HepG2 (cell line): ENCODE measurements around the gene ANKRD2. TPM values are rescaled to one million over a fixed set of nuclear protein-coding genes. Genes with fewer than 3 reads are reported as not detected.

Experiments
- ATAC-seq: fragments of 200-7000 bp; cut with Tn5 transposase; 3 replicates; pipeline ENCODE4 v1.9.1; 2020; ENCODE audit warnings: mild to moderate bottlenecking, moderate library complexity
- BruUV-seq: library from RNA; stranded (reverse); fragments of 400-500 nt; replicated peaks from 2 replicates; lab custom pipeline; 2021; lab: Mats Ljungman, UMichigan
- CTCF ChIA-PET: fragments of 300-600 bp; formaldehyde crosslinking; extraction: SDS; loops from one replicate; lab custom pipeline; 2021; ENCODE audit warnings: low total read pairs, inconsistent platforms, low intra/inter-chr PET ratio; lab: Yijun Ruan, JAX
- POLR2A ChIA-PET: fragments of 350-600 bp; sonication (Branson Sonifier 250); formaldehyde crosslinking; loops from one replicate; lab custom pipeline; 2020; ENCODE audit warnings: antibody characterized with exemption, inconsistent platforms; lab: Yijun Ruan, JAX
- DNase-seq: peaks from one replicate; pipeline ENCODE4 v3.0.0-alpha.2; 2015; ENCODE audit warnings: low spot score
- FAIRE-seq: peaks from 3 replicates; lab custom pipeline; 2011; peaks lifted over from hg19 to GRCh38; lab: Jason Lieb, UNC
- H2AFZ ChIP-seq: one replicate; pipeline ENCODE4 v1.6.1; 2011; ENCODE audit warnings: low read length, inconsistent platforms
- H3K27ac ChIP-seq: fragments of 300-600 bp; 3 replicates; pipeline ENCODE4 v1.8.0; 2011; ENCODE audit warnings: mixed run types, mild to moderate bottlenecking, mixed read lengths, low read length, inconsistent platforms; ENCODE audit not compliant: insufficient read depth; ENCODE audit errors: extremely low read length
- H3K27me3 ChIP-seq, 2 experiments: fragments of 200-600 bp in 1 of 2; 2 replicates in 1 of 2; 3 replicates in 1 of 2; pipeline versions ENCODE4 v1.6.0 to v1.8.0; 2011; ENCODE audit warnings: low read length in 2 of 2, mild to moderate bottlenecking in 2 of 2, moderate library complexity in 2 of 2, inconsistent platforms in 1 of 2; ENCODE audit not compliant: insufficient read depth in 2 of 2, control insufficient read depth in 1 of 2
- H3K36me3 ChIP-seq, 2 experiments: fragments of 200-600 bp in 1 of 2; replicated peaks in 1 of 2; 2 replicates in 1 of 2; 3 replicates in 1 of 2; pipeline versions ENCODE4 v1.5.1 to v1.8.0; 2011; ENCODE audit warnings: low read length in 2 of 2, inconsistent platforms in 1 of 2; ENCODE audit not compliant: insufficient read depth in 2 of 2, control insufficient read depth in 1 of 2
- H3K4me1 ChIP-seq: 2 replicates; pipeline ENCODE4 v1.5.1; 2012; ENCODE audit warnings: low read length, inconsistent platforms; ENCODE audit not compliant: insufficient read depth
- H3K4me2 ChIP-seq: 2 replicates; pipeline ENCODE4 v1.6.0; 2011; ENCODE audit warnings: low read depth, low read length, inconsistent platforms
- H3K4me3 ChIP-seq, 3 experiments: fragments of 200-600 bp in 1 of 3; sonication (generic), shearing (Covaris generic) in 1 of 3; replicated peaks in 1 of 3; 2 replicates each; pipeline ENCODE4 v1.5.1; 2011 to 2016; ENCODE audit warnings: low read length in 3 of 3, inconsistent platforms in 2 of 3, low read depth in 2 of 3, mild to moderate bottlenecking in 2 of 3, control low read depth in 1 of 3, mixed read lengths in 1 of 3; ENCODE audit not compliant: insufficient read depth in 1 of 3
- H3K79me2 ChIP-seq: one replicate; pipeline ENCODE4 v1.6.1; 2011; ENCODE audit warnings: low read length, inconsistent platforms; ENCODE audit not compliant: insufficient read depth
- H3K9ac ChIP-seq: 2 replicates; pipeline ENCODE4 v1.6.0; 2011; ENCODE audit warnings: mild to moderate bottlenecking, low read depth, low read length, inconsistent platforms; ENCODE audit not compliant: insufficient read depth
- H3K9me3 ChIP-seq: 2 replicates; pipeline ENCODE4 v1.5.1; 2012; ENCODE audit warnings: mild to moderate bottlenecking, low read length
- H4K20me1 ChIP-seq: 2 replicates; pipeline ENCODE4 v1.6.0; 2011; ENCODE audit warnings: inconsistent platforms, mild to moderate bottlenecking, low read length, moderate library complexity; ENCODE audit not compliant: insufficient read depth
- ATM ChIP-seq: fragments of 450-650 bp; IDR thresholded peaks from 2 replicates; pipeline ENCODE4 v1.7.1; 2017; ENCODE audit warnings: mild to moderate bottlenecking, borderline replicate concordance
- ATRX ChIP-seq: sonication (generic); formaldehyde crosslinking; IDR thresholded peaks from 2 replicates; pipeline ENCODE4 v1.4.0; 2020; ENCODE audit warnings: missing genetic modification reagents, borderline replicate concordance
- HOXA7 ChIP-seq: sonication (generic); formaldehyde crosslinking; IDR thresholded peaks from 2 replicates; pipeline ENCODE4 v1.8.1; 2022; ENCODE audit warnings: mild to moderate bottlenecking, missing genetic modification reagents, moderate library complexity
- JUND ChIP-seq: sonication (generic); formaldehyde crosslinking; IDR thresholded peaks from 2 replicates; pipeline ENCODE4 v1.8.0; 2022; ENCODE audit warnings: mild to moderate bottlenecking, missing genetic modification reagents
- PHF5A ChIP-seq: IDR thresholded peaks from one replicate; pipeline ENCODE4 v1.6.1; 2018; ENCODE audit warnings: low read depth, missing genetic modification reagents; ENCODE audit not compliant: unreplicated experiment
- ZKSCAN1 ChIP-seq: fragments of 150-350 bp; IDR thresholded peaks from 2 replicates; pipeline ENCODE4 v1.6.1; 2014; ENCODE audit warnings: low read length
- ZNF670 ChIP-seq: sonication (generic); formaldehyde crosslinking; IDR thresholded peaks from 2 replicates; pipeline ENCODE4 v1.8.0; 2022; ENCODE audit warnings: mild to moderate bottlenecking, missing genetic modification reagents, borderline replicate concordance
- WGBS: methylation state at CpG from one replicate; pipeline ENCODE4 v1.1.6; 2017; ENCODE audit warnings: low lambda C conversion rate; 5-methylcytosine and 5-hydroxymethylcytosine counted together
- in situ Hi-C: cut with HindIII; loops from 2 replicates; pipeline ENCODE4 v1.10.0; 2017; ENCODE audit warnings: low pct_unique_long_range_greater_than_20kb; ENCODE audit not compliant: extremely low pct_ligation_motif_present
- intact Hi-C: fragments of 100-400 bp; cut with micrococcal nuclease; formaldehyde crosslinking; loops from one replicate; pipeline ENCODE4 v1.10.0; 2022; ENCODE audit not compliant: unreplicated experiment
- polyA plus RNA-seq, 8 experiments: library from polyadenylated mRNA; depleted of rRNA in 3 of 8; stranded (reverse) in 7 of 8; unstranded in 1 of 8; fragments of >200 nt; fragmentation: Illumina TruSeq in 4 of 8; extraction: Trizol in 4 of 8; gene quantifications; 2 replicates each; pipeline versions ENCODE4 v1.2.1 to v1.2.3, GENCODE V29; 2011 to 2016; ENCODE audit warnings: low read depth in 4 of 8, missing spikeins in 1 of 8, mixed read lengths in 1 of 8; ENCODE audit not compliant: insufficient read depth in 1 of 8
- total RNA-seq, 5 experiments: library from RNA; depleted of rRNA; stranded (reverse); fragments of >200 nt; fragmentation: Illumina TruSeq; extraction: Trizol; gene quantifications; 2 replicates each; pipeline ENCODE4 v1.2.3, GENCODE V29; 2016; ENCODE audit warnings: low read depth in 1 of 5
- TF ChIP-seq, protein P1 (sequence below): sonication (generic); formaldehyde crosslinking; IDR thresholded peaks from 2 replicates; pipeline ENCODE4 v1.8.0; 2022; ENCODE audit warnings: missing genetic modification reagents, mild to moderate bottlenecking, inconsistent platforms, borderline replicate concordance

ANKRD2 gene
- total and polyA plus RNA-seq, 2 of the 13 experiments (the other 11 are each of a cell fraction or from before 2014, with no cell fraction given): not detected

- H3K36me3 ChIP-seq: no peaks in the 10 kb centered on the region; a peak in 1 of 5 replicates
- H3K4me2 ChIP-seq: no peak overlapping the region
- peaks cover 17% of the 10 kb centered on the region for H3K4me1 ChIP-seq
- in situ Hi-C loops (no loop called here), intact Hi-C loops (loop anchor here (1.0 kb wide), 1 partner anchor 41 kb away; no protein-coding TSS in a partner anchor)
- WGBS: 44% methylated on average over 6 of the region's 6 CpGs
- H3K27ac ChIP-seq: no peak overlapping the region
- H3K79me2 ChIP-seq: no peaks in the 10 kb centered on the region
- ATAC-seq: no peak
- FAIRE-seq: no peak
- H2AFZ ChIP-seq: no peak overlapping the region
- no peak overlapping the region for H3K4me3 ChIP-seq
- DNase-seq: no peak
- no peak overlapping the region for H3K9ac ChIP-seq
- peaks cover 0 to 2% of the 10 kb centered on the region in 2 experiments; a peak in 1 of 5 replicates for H3K27me3 ChIP-seq
- CTCF ChIA-PET: no interaction called here
- no TSS peak for BruUV-seq
- no peaks in the 10 kb centered on the region for H4K20me1 ChIP-seq
- no peak for TF ChIP-seq ATM
- TF ChIP-seq JUND (CRISPR knock-in tag): no peak
- peak; percentile 79 for TF ChIP-seq ZKSCAN1
- TF ChIP-seq HOXA7 (CRISPR knock-in tag): no peak
- no peak for TF ChIP-seq ATRX (CRISPR knock-in tag)
- TF ChIP-seq ZNF670 (CRISPR knock-in tag): no peak
- TF ChIP-seq, protein P1, sequence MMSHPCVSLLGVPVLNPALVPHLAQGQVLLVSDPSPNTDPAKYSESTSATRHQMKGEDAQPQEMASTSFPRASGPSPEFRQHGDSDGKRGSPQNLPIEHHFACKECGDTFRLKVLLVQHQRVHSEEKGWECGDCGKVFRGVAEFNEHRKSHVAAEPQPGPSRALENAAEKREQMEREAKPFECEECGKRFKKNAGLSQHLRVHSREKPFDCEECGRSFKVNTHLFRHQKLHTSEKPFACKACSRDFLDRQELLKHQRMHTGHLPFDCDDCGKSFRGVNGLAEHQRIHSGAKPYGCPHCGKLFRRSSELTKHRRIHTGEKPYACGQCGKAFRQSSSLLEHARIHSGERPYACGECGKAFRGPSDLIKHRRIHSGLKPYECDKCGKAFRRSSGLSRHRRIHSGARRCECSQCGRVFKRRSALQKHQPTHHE: no peak
- TF ChIP-seq PHF5A (CRISPR knock-in tag): no peak
- TF ChIP-seq, all 625 proteins: peak for 1
- POLR2A ChIA-PET: interaction anchor here (1.6 to 2.3 kb wide), 2 partner anchors 9 to 22 kb away, joined by 3 to 14 read pairs; partner anchors contain the start of gene HOGA1
- no peaks in the 10 kb centered on the region for H3K9me3 ChIP-seq
Observed at GRCh38 chr10:97575127-97575668, 2.6 kb downstream of the ANKRD2 start.
